SK-N-SH treated with all-trans-retinoic acid at 6 μM for 48 hours (cell line): ENCODE data around the gene EXOSC9.

Experiments
- ARNTL ChIP-seq: fragments of 450-650 bp; formaldehyde crosslinking; IDR thresholded peaks from 2 replicates; pipeline ENCODE4 v1.5.0; 2020; ENCODE audit warnings: low read depth, mild to moderate bottlenecking, moderate library complexity, borderline replicate concordance
- TOX ChIP-seq: fragments of 250-450 bp; sonication (Bioruptor Pico); IDR thresholded peaks from 2 replicates; pipeline ENCODE4 v1.8.0; 2021; ENCODE audit warnings: mild to moderate bottlenecking, moderate library complexity, borderline replicate concordance
- ZC3H10 ChIP-seq: fragments of 250-450 bp; sonication (Bioruptor Pico); IDR thresholded peaks from 2 replicates; pipeline ENCODE4 v1.5.1; 2021; ENCODE audit warnings: mild to moderate bottlenecking, moderate library complexity
- ZNF565 ChIP-seq: fragments of 450-650 bp; formaldehyde crosslinking; conservative IDR thresholded peaks from 2 replicates; pipeline ENCODE4 v1.5.0; 2020; ENCODE audit warnings: low read depth, mild to moderate bottlenecking, moderate library complexity
- ZNF70 ChIP-seq: fragments of 450-650 bp; formaldehyde crosslinking; IDR thresholded peaks from 2 replicates; pipeline ENCODE4 v1.5.0; 2020; ENCODE audit warnings: mild to moderate bottlenecking, moderate library complexity
- TF ChIP-seq, protein P1 (sequence below): fragments of 250-450 bp; sonication (Bioruptor Pico); IDR thresholded peaks from 2 replicates; pipeline ENCODE4 v1.5.0; 2020; ENCODE audit warnings: mild to moderate bottlenecking, moderate library complexity
- TF ChIP-seq, protein P2 (sequence below): fragments of 250-450 bp; sonication (Bioruptor Pico); IDR thresholded peaks from 2 replicates; pipeline ENCODE4 v1.8.0; 2021; ENCODE audit warnings: low read depth, mild to moderate bottlenecking, moderate library complexity, borderline replicate concordance

GRCh38 chr4:121814756-121815155 lies 13.6 kb downstream of the EXOSC9 start:
- no peak for TF ChIP-seq ZNF70 (CRISPR knock-in tag)
- TF ChIP-seq, protein P1, sequence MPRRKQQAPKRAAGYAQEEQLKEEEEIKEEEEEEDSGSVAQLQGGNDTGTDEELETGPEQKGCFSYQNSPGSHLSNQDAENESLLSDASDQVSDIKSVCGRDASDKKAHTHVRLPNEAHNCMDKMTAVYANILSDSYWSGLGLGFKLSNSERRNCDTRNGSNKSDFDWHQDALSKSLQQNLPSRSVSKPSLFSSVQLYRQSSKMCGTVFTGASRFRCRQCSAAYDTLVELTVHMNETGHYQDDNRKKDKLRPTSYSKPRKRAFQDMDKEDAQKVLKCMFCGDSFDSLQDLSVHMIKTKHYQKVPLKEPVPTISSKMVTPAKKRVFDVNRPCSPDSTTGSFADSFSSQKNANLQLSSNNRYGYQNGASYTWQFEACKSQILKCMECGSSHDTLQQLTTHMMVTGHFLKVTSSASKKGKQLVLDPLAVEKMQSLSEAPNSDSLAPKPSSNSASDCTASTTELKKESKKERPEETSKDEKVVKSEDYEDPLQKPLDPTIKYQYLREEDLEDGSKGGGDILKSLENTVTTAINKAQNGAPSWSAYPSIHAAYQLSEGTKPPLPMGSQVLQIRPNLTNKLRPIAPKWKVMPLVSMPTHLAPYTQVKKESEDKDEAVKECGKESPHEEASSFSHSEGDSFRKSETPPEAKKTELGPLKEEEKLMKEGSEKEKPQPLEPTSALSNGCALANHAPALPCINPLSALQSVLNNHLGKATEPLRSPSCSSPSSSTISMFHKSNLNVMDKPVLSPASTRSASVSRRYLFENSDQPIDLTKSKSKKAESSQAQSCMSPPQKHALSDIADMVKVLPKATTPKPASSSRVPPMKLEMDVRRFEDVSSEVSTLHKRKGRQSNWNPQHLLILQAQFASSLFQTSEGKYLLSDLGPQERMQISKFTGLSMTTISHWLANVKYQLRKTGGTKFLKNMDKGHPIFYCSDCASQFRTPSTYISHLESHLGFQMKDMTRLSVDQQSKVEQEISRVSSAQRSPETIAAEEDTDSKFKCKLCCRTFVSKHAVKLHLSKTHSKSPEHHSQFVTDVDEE (CRISPR knock-in tag): no peak
- TF ChIP-seq, protein P2, sequence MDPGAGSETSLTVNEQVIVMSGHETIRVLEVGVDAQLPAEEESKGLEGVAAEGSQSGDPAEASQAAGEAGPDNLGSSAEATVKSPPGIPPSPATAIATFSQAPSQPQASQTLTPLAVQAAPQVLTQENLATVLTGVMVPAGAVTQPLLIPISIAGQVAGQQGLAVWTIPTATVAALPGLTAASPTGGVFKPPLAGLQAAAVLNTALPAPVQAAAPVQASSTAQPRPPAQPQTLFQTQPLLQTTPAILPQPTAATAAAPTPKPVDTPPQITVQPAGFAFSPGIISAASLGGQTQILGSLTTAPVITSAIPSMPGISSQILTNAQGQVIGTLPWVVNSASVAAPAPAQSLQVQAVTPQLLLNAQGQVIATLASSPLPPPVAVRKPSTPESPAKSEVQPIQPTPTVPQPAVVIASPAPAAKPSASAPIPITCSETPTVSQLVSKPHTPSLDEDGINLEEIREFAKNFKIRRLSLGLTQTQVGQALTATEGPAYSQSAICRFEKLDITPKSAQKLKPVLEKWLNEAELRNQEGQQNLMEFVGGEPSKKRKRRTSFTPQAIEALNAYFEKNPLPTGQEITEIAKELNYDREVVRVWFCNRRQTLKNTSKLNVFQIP (CRISPR knock-in tag): no peak
- no peak for TF ChIP-seq ZNF565
- TF ChIP-seq TOX (CRISPR knock-in tag): no peak
- no peak for TF ChIP-seq ARNTL
- no peak for TF ChIP-seq ZC3H10 (CRISPR knock-in tag)
